ENCODE data around the gene CUBN. TPM values are rescaled to one million over a fixed set of nuclear protein-coding genes. Genes with fewer than 3 reads are reported as not detected.

Gene CUBN
- total RNA-seq, 2 donors from 2014 or later = 2.6 to 3.6 TPM

GRCh38 chr10:16907687-16908086 is 221.9 kb downstream of the CUBN start:
- no peaks in the 10 kb centered on the region for H3K9me3 ChIP-seq
- WGBS, 2 donors = 78 to 81% methylated on average over 2 of the region's 2 CpGs
- intact Hi-C loops (cut with DNase I) = no loop called here
- TF ChIP-seq POLR2A (IDR thresholded peaks at IDR 0.05) = no peak
- no peak for TF ChIP-seq CTCF (IDR thresholded peaks at IDR 0.05)
- no peaks in the 10 kb centered on the region for H3K36me3 ChIP-seq (replicated peaks in 1 of 2; ENCODE audit: insufficient read depth in 1 of 2, low read depth in 2 of 2)
- DNase-seq = no peak
- no peaks in the 10 kb centered on the region for H3K4me1 ChIP-seq
- no peaks in the 10 kb centered on the region for H3K27me3 ChIP-seq
- H3K27ac ChIP-seq = no peak overlapping the region
- H3K4me3 ChIP-seq = no peak overlapping the region
- ATAC-seq = no peak

- no peak overlapping the region for H3K4me3 ChIP-seq
- DNase-seq (no peak), ATAC-seq (peak; percentile 18)
- H3K36me3 ChIP-seq (replicated peaks in 1 of 2; ENCODE audit: insufficient read depth in 1 of 2, low read depth in 2 of 2) = no peaks in the 10 kb centered on the region
- no peaks in the 10 kb centered on the region for H3K4me1 ChIP-seq
- no peaks in the 10 kb centered on the region for H3K27me3 ChIP-seq
- no peak overlapping the region for H3K27ac ChIP-seq
- H3K9me3 ChIP-seq = no peaks in the 10 kb centered on the region
- TF ChIP-seq POLR2A (IDR thresholded peaks at IDR 0.05) (no peak), CTCF (IDR thresholded peaks at IDR 0.05) (no peak)
- 87 to 91% methylated on average over 8 of the region's 8 CpGs for WGBS, 2 donors
- intact Hi-C loops (cut with DNase I) = no loop called here
Observed at GRCh38 chr10:16905320-16905719, 224.3 kb downstream of the CUBN start.

GRCh38 chr10:16904639-16905061 is 225.0 kb downstream of the CUBN start:
- Histone ChIP-seq H3K36me3 (replicated peaks in 1 of 2; ENCODE audit: insufficient read depth in 1 of 2, low read depth in 2 of 2) (no peaks in the 10 kb centered on the region), H3K27ac (no peak overlapping the region), H3K27me3 (no peaks in the 10 kb centered on the region), H3K4me3 (no peak overlapping the region), H3K4me1 (no peaks in the 10 kb centered on the region), H3K9me3 (no peaks in the 10 kb centered on the region)
- TF ChIP-seq CTCF (IDR thresholded peaks at IDR 0.05) (no peak), POLR2A (IDR thresholded peaks at IDR 0.05) (no peak)
- ATAC-seq (no peak), DNase-seq (no peak)
- intact Hi-C loops (cut with DNase I) = no loop called here
- WGBS, 2 donors = 62 to 85% methylated on average over 4 of the region's 4 CpGs

DNA sequence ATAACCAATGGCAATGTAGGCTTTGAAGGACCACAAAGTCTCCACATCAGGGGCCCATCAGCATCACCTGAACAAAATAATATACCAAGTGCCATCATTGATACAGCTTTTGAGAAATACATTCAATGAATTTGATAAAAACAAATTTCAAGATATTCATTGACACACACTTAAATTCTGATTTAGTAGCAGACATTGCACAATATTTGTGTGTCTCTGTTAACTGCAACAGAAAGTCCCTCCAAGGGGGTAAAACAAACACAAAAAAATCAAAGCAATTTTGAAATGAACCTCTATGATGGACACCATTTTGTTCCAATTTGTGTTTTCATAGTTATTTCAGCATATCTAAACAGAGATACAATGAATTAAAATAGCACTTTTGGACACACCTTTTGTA is 225.6 kb downstream of the CUBN start:
- ATAC-seq (no peak), DNase-seq (no peak)
- Histone ChIP-seq H3K4me3 (no peak overlapping the region), H3K27me3 (no peaks in the 10 kb centered on the region), H3K9me3 (no peaks in the 10 kb centered on the region), H3K4me1 (no peaks in the 10 kb centered on the region), H3K36me3 (replicated peaks in 1 of 2; ENCODE audit: insufficient read depth in 1 of 2, low read depth in 2 of 2) (no peaks in the 10 kb centered on the region), H3K27ac (no peak overlapping the region)
- intact Hi-C loops (cut with DNase I) = no loop called here
- no peak for TF ChIP-seq CTCF (IDR thresholded peaks at IDR 0.05)
- TF ChIP-seq POLR2A (IDR thresholded peaks at IDR 0.05) = no peak

GRCh38 chr10:16902606-16903005 is 227.0 kb downstream of the CUBN start:
- 70 to 80% methylated on average over 1 of the region's 1 CpG for WGBS, 2 donors
- ATAC-seq = no peak

More at GRCh38 chr10:16902606-16903005, 227.0 kb downstream of the CUBN start:
- no peaks in the 10 kb centered on the region for H3K9me3 ChIP-seq
- H3K36me3 ChIP-seq (replicated peaks in 1 of 2; ENCODE audit: insufficient read depth in 1 of 2, low read depth in 2 of 2) = no peaks in the 10 kb centered on the region
- H3K4me1 ChIP-seq = no peaks in the 10 kb centered on the region
- DNase-seq = no peak
- no peaks in the 10 kb centered on the region for H3K27me3 ChIP-seq
- intact Hi-C loops (cut with DNase I) = no loop called here
- H3K27ac ChIP-seq = no peak overlapping the region
- no peak overlapping the region for H3K4me3 ChIP-seq
- TF ChIP-seq CTCF (IDR thresholded peaks at IDR 0.05) (no peak), POLR2A (IDR thresholded peaks at IDR 0.05) (no peak)
